NT2/D1 (cell line): ENCODE data around the gene TRIM15.

Source experiments
- DNase-seq: peaks from one replicate; pipeline ENCODE4 v3.0.0-alpha.2; 2011; ENCODE audit warnings: low read depth, low spot score
- H3K27me3 ChIP-seq: 2 replicates; pipeline ENCODE4 v1.6.0; 2011; ENCODE audit warnings: mild to moderate bottlenecking; ENCODE audit not compliant: insufficient read length, insufficient read depth
- H3K36me3 ChIP-seq: 2 replicates; pipeline ENCODE4 v1.6.1; 2011; ENCODE audit warnings: mild to moderate bottlenecking, low read length, mixed read lengths; ENCODE audit not compliant: insufficient read depth, insufficient read length
- H3K4me1 ChIP-seq: 2 replicates; pipeline ENCODE4 v1.5.1; 2011; ENCODE audit not compliant: insufficient read depth, insufficient read length
- H3K4me3 ChIP-seq: 2 replicates; pipeline ENCODE4 v1.5.1; 2011; ENCODE audit warnings: low read depth; ENCODE audit not compliant: insufficient read length
- H3K9ac ChIP-seq: 2 replicates; pipeline ENCODE4 v1.6.0; 2011; ENCODE audit warnings: low read depth; ENCODE audit not compliant: insufficient read length
- H3K9me3 ChIP-seq: 2 replicates; pipeline ENCODE4 v1.5.1; 2011; ENCODE audit warnings: mild to moderate bottlenecking, low read length; ENCODE audit not compliant: insufficient read depth
- SUZ12 ChIP-seq: IDR thresholded peaks from 2 replicates; pipeline ENCODE4 v1.6.1; 2011; ENCODE audit not compliant: insufficient read length, insufficient read depth; ENCODE audit errors: extremely low read depth
- YY1 ChIP-seq: IDR thresholded peaks from 2 replicates; pipeline ENCODE4 v1.6.1; 2011; ENCODE audit not compliant: insufficient read length, insufficient read depth
- ZNF274 ChIP-seq: IDR thresholded peaks from 2 replicates; pipeline ENCODE4 v1.6.1; 2011; ENCODE audit warnings: mild to moderate bottlenecking, low read depth, low read length

The TRIM15 gene

GRCh38 chr6:30168741-30169140 lies 5.4 kb downstream of the TRIM15 start:
- Histone ChIP-seq H3K27me3 (no peaks in the 10 kb centered on the region), H3K36me3 (no peaks in the 10 kb centered on the region), H3K9ac (no peak overlapping the region), H3K9me3 (no peaks in the 10 kb centered on the region), H3K4me3 (no peak overlapping the region), H3K4me1 (no peaks in the 10 kb centered on the region)
- no peak for TF ChIP-seq YY1
- no peak for TF ChIP-seq ZNF274
- TF ChIP-seq SUZ12 = no peak
- DNase-seq = no peak

- H3K27me3 ChIP-seq = no peaks in the 10 kb centered on the region
- H3K9me3 ChIP-seq = no peaks in the 10 kb centered on the region
- H3K36me3 ChIP-seq = no peaks in the 10 kb centered on the region
- TF ChIP-seq ZNF274 (no peak), YY1 (no peak), SUZ12 (no peak)
- H3K9ac ChIP-seq = no peak overlapping the region
- DNase-seq = peak; percentile 33
- H3K4me3 ChIP-seq = no peak overlapping the region
- no peaks in the 10 kb centered on the region for H3K4me1 ChIP-seq
Observed at GRCh38 chr6:30169658-30170614, 6.6 kb downstream of the TRIM15 start.

GRCh38 chr6:30171677-30172471 lies 8.5 kb downstream of the TRIM15 start:
- Histone ChIP-seq H3K4me1 (no peaks in the 10 kb centered on the region), H3K36me3 (no peaks in the 10 kb centered on the region), H3K9ac (no peak overlapping the region), H3K9me3 (no peaks in the 10 kb centered on the region), H3K27me3 (no peaks in the 10 kb centered on the region), H3K4me3 (no peak overlapping the region)
- TF ChIP-seq YY1 (no peak), SUZ12 (no peak), ZNF274 (no peak)
- no peak for DNase-seq

- Histone ChIP-seq H3K4me3 (no peak overlapping the region), H3K36me3 (no peaks in the 10 kb centered on the region), H3K27me3 (no peaks in the 10 kb centered on the region), H3K9ac (no peak overlapping the region), H3K9me3 (no peaks in the 10 kb centered on the region), H3K4me1 (no peaks in the 10 kb centered on the region)
- no peak for DNase-seq
- no peak for TF ChIP-seq ZNF274
- TF ChIP-seq YY1 = no peak
- TF ChIP-seq SUZ12 = no peak
Observed at GRCh38 chr6:30172681-30173080, 9.3 kb downstream of the TRIM15 start.

- TF ChIP-seq SUZ12 (no peak), ZNF274 (no peak), YY1 (no peak)
- Histone ChIP-seq H3K9ac (no peak overlapping the region), H3K4me1 (no peaks in the 10 kb centered on the region), H3K9me3 (peaks cover 4% of the 10 kb centered on the region; the same call in 1 of the 2 replicates), H3K27me3 (no peaks in the 10 kb centered on the region), H3K36me3 (no peaks in the 10 kb centered on the region), H3K4me3 (no peak overlapping the region)
- no peak for DNase-seq
Observed at GRCh38 chr6:30175765-30176164, 12.4 kb downstream of the TRIM15 start.

- H3K4me3 ChIP-seq = no peak overlapping the region
- no peak for DNase-seq
- H3K36me3 ChIP-seq = no peaks in the 10 kb centered on the region
- no peak for TF ChIP-seq YY1
- TF ChIP-seq SUZ12 = no peak
- no peak for TF ChIP-seq ZNF274
- no peak overlapping the region for H3K9ac ChIP-seq
- peaks cover 4% of the 10 kb centered on the region; the same call in 1 of the 2 replicates for H3K9me3 ChIP-seq
- no peaks in the 10 kb centered on the region for H3K4me1 ChIP-seq
- no peaks in the 10 kb centered on the region for H3K27me3 ChIP-seq
Observed at GRCh38 chr6:30178837-30179236, 15.5 kb downstream of the TRIM15 start.

- Histone ChIP-seq H3K4me3 (no peak overlapping the region), H3K4me1 (no peaks in the 10 kb centered on the region), H3K9me3 (peaks cover 4% of the 10 kb centered on the region; the same call in 1 of the 2 replicates), H3K9ac (no peak overlapping the region), H3K36me3 (peaks cover 10% of the 10 kb centered on the region), H3K27me3 (no peaks in the 10 kb centered on the region)
- TF ChIP-seq SUZ12 (no peak), ZNF274 (no peak), YY1 (no peak)
- DNase-seq = no peak
Observed at GRCh38 chr6:30180145-30180544, 16.8 kb downstream of the TRIM15 start.
